Glomerular visceral epithelial cell (primary cell): ENCODE results near the gene PARP6.
A peak's percentile ranks its signal among the peaks of the same experiment; 100 is the strongest.

ENCODE experiments used
- DNase-seq: peaks from one replicate; pipeline ENCODE4 v3.0.0-alpha.2; 2016; ENCODE audit errors: extremely low spot score

The PARP6 gene

DNA sequence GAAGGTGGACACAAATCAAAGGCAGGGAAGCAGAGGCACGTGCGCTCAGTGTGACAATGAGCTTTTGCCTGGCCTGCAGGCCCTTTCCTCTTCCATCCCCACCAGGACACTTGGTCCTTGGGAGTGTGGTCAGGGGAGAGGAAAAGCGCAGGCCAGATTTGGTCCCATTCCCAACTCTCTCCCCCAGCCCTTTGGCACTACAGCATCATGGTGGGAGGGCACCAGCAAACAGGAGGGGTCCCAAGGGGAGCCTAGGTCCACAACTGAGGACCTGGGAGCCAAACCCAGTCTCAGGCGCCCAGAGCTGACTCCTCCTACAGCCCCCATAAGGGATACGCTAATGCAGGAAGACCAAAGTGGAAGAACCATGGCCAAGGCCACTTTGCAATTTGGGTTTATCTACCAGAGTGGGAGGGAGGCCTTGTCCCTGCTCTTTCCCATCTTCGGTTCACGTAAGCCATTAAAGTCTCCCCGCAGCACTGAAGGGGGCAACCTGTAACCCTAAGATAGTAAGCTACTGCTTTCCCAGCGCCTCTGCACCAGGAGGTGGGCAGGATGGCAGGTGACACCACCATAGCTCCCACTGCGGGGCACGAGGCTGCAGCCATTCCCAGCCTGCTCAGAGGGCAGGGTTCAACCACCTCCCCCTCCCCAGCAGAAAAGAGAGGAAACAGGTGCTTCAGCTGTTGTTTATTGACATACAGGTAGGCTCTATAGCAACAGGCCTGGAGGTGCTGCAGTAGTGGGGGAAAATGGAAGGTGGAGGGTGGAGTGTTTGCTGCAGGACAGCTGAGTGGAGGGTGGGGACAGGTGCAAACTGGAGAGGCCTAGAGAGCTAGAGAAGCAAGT lies 73.8 kb downstream of the PARP6 start:
- no peak for DNase-seq

DNA sequence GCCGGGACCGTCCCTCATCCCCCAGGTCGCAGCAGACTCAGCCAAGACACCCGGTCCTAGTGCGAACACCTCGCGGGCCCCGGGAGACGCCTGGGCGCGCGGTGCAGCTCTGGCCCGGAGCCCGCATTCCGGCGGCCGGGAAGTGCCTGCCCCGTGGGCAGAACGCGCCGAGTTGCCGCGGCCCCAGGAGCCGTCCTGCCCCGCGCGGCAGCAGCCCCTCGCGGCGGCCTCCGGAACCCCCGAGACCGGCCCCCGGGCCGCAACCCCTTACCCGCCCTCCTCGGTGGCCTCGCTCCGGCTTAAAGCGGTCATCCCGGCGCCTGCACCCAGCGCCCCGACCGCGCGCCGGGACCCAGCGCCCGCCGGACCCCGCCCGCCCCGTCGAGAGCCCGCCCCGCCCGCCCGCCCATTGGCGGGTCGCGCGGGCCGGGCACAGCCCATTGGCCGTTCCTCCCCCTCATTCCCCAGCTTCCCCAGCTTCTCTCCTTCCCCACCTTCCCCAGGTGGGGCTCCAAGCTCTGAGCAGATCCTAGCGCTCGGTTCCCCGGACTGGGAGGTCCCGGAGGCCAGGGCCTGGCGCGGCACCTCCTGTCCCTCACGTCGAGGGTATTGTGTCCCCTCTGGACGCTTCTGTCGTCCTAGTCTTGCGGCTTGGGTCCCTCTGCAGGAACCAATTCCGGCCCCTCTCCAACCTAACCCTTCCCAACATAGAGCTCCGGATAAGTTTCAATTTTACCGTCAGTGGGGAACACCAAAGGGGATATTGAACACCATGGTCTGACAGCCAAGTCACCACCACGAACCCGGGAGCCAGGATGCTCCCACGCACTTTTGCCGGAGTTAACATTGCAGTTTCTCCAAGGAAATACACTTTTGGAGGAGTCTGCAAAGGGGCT lies 74.6 kb downstream of the PARP6 start, which contains the start of gene GRAMD2A:
Gene GRAMD2A (minus strand): TSS at position 328 of the 896 bp plus-strand sequence.
- peak; percentile 71 for DNase-seq

- DNase-seq = no peak
Measured at GRCh38 chr15:72197041-72197459, 75.3 kb downstream of the PARP6 start.

GRCh38 chr15:72196409-72197040 lies 75.8 kb downstream of the PARP6 start:
- no peak for DNase-seq

GRCh38 chr15:72195101-72195511 lies 77.2 kb downstream of the PARP6 start:
- no peak for DNase-seq

GRCh38 chr15:72193836-72194396 lies 78.4 kb downstream of the PARP6 start:
- no peak for DNase-seq

DNA sequence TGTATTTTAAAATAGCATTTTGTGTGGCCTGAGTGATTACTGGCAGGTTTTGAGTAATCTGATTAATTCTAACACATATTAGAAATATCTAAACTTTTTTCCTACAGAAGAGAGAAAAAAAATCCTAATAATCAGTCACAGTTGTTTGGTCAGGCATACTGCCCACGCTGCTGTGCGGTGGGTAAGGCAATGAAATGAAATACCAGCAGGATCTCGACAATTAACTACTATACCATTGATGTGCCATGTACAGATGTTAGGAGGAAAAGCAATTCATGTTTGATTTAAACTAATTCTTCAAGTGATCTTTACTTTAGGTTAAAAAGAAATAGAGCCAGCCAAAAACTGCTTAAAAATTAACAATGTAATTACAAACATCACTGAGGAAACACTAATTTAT lies 79.9 kb downstream of the PARP6 start:
- no peak for DNase-seq
